Measurements from ENCODE around the gene MBIP.
A peak's percentile ranks its signal among the peaks of the same experiment; 100 is the strongest.

MBIP gene

GRCh38 chr14:36325853-36326252, 5.4 kb upstream of the MBIP start:
- DNase-seq (ENCODE audit: low read depth), result no peak
- H3K4me3 ChIP-seq (ENCODE audit: low read depth, low read length), result no peak overlapping the region
- no peak for TF ChIP-seq CTCF (conservative IDR thresholded peaks at IDR 0.05; ENCODE audit: low read depth, low read length)

- no peak for TF ChIP-seq CTCF (conservative IDR thresholded peaks at IDR 0.05; ENCODE audit: low read depth, low read length)
- H3K4me3 ChIP-seq (ENCODE audit: low read depth, low read length), result no peak overlapping the region
These were observed 4.5 kb upstream of the MBIP start for GRCh38 chr14:36324897-36325296.

GRCh38 chr14:36320897-36321381, 502 bp upstream of the MBIP start:
- DNase-seq (ENCODE audit: low read depth), result no peak
- peak overlapping the region; percentile 88 for H3K4me3 ChIP-seq (ENCODE audit: low read depth, low read length)

More at GRCh38 chr14:36324897-36325296, 4.5 kb upstream of the MBIP start:
- no peak for DNase-seq (ENCODE audit: low read depth)

GRCh38 chr14:36319899-36320199, 588 bp downstream of the MBIP start:
- H3K4me3 ChIP-seq (ENCODE audit: low read depth, low read length), result peak overlapping the region; percentile 88
- no peak for TF ChIP-seq CTCF (conservative IDR thresholded peaks at IDR 0.05; ENCODE audit: low read depth, low read length)
- DNase-seq (ENCODE audit: low read depth), result peak; percentile 36

More at GRCh38 chr14:36320897-36321381, 502 bp upstream of the MBIP start:
- TF ChIP-seq CTCF (conservative IDR thresholded peaks at IDR 0.05; ENCODE audit: low read depth, low read length), result no peak

GRCh38 chr14:36317650-36318049, 2.8 kb downstream of the MBIP start:
- no peak overlapping the region for H3K4me3 ChIP-seq (ENCODE audit: low read depth, low read length)
- DNase-seq (ENCODE audit: low read depth), result no peak
- no peak for TF ChIP-seq CTCF (conservative IDR thresholded peaks at IDR 0.05; ENCODE audit: low read depth, low read length)

GRCh38 chr14:36316131-36316530, 4.3 kb downstream of the MBIP start:
- H3K4me3 ChIP-seq (ENCODE audit: low read depth, low read length), result no peak overlapping the region
- no peak for DNase-seq (ENCODE audit: low read depth)
- TF ChIP-seq CTCF (conservative IDR thresholded peaks at IDR 0.05; ENCODE audit: low read depth, low read length), result no peak

- TF ChIP-seq CTCF (conservative IDR thresholded peaks at IDR 0.05; ENCODE audit: low read depth, low read length), result no peak
- no peak for DNase-seq (ENCODE audit: low read depth)
These were observed 5.1 kb downstream of the MBIP start for GRCh38 chr14:36315159-36315853.

More at GRCh38 chr14:36315159-36315853, 5.1 kb downstream of the MBIP start:
- no peak overlapping the region for H3K4me3 ChIP-seq (ENCODE audit: low read depth, low read length)

Measured in choroid plexus epithelial cell (primary cell).